HCT116 (cell line): Measurements from ENCODE around the gene ANKRD13D. TPM values are rescaled to one million over a fixed set of nuclear protein-coding genes. Genes with fewer than 3 reads are reported as not detected.

ENCODE experiments used
- ATAC-seq: fragments of 200-7000 bp; cut with Tn5 transposase; 2 replicates; pipeline ENCODE4 v1.9.1; 2020; ENCODE audit warnings: mild to moderate bottlenecking, moderate library complexity
- BruUV-seq: library from RNA; stranded (reverse); fragments of 400-500 nt; replicated peaks from 2 replicates; lab custom pipeline; 2021; lab: Mats Ljungman, UMichigan
- CTCF ChIA-PET: fragments of 300-600 bp; sonication (Branson Sonifier 250); formaldehyde crosslinking; loops from one replicate; lab custom pipeline; 2021; ENCODE audit warnings: antibody characterized with exemption; lab: Charles Lee
- POLR2A ChIA-PET: fragments of 300-600, 350-600 bp; sonication (Branson Sonifier 250); formaldehyde crosslinking; loops from one replicate; lab custom pipeline; 2021; ENCODE audit warnings: antibody characterized with exemption; lab: Charles Lee
- RAD21 ChIA-PET, 2 experiments: fragments of 300-600 bp; sonication (Branson Sonifier 250); formaldehyde crosslinking; loops; one replicate each; lab custom pipeline; 2023; ENCODE audit warnings: low total read pairs in 2 of 2; ENCODE audit not compliant: uncharacterized antibody in 2 of 2, unreplicated experiment in 2 of 2, low non-redundant PET in 1 of 2; lab: Charles Lee
- DNase-seq: peaks from one replicate; pipeline ENCODE4 v3.0.0-alpha.2; 2010; ENCODE audit warnings: low read depth, low spot score
- H2AFZ ChIP-seq: fragments of 200-600 bp; shearing (Covaris generic), sonication (generic); 2 replicates; pipeline ENCODE4 v1.6.1; 2017; ENCODE audit warnings: low read depth, mixed run types, mixed read lengths, antibody characterized with exemption, low read length; ENCODE audit not compliant: poor library complexity, severe bottlenecking
- H3K27ac ChIP-seq: 2 replicates; pipeline ENCODE4 v1.5.1; 2012; ENCODE audit warnings: low read depth, low read length
- H3K27me3 ChIP-seq: fragments of 200-600 bp; sonication (generic); 2 replicates; pipeline ENCODE4 v1.6.1; 2016; ENCODE audit warnings: mixed run types, low read length, mixed read lengths; ENCODE audit not compliant: insufficient read depth
- H3K36me3 ChIP-seq, 2 experiments: fragments of 200-500 bp in 1 of 2; fragments of 200-600 bp in 1 of 2; sonication (Bioruptor generic) in 1 of 2; sonication (generic) in 1 of 2; 2 replicates each; pipeline versions ENCODE4 v1.5.1 to v1.6.1; 2014 to 2016; ENCODE audit warnings: low read length in 2 of 2, inconsistent platforms in 1 of 2, mixed read lengths in 1 of 2, mixed run types in 1 of 2; ENCODE audit not compliant: insufficient read depth in 2 of 2, control insufficient read depth in 1 of 2
- H3K4me1 ChIP-seq, 2 experiments: fragments of 200-600 bp in 1 of 2; sonication (generic) in 1 of 2; 2 replicates each; pipeline versions ENCODE4 v1.5.1 to v1.6.1; 2012 to 2017; ENCODE audit warnings: low read length in 2 of 2, inconsistent platforms in 1 of 2, mild to moderate bottlenecking in 1 of 2, mixed read lengths in 1 of 2, mixed run types in 1 of 2, moderate library complexity in 1 of 2; ENCODE audit not compliant: insufficient read depth in 2 of 2, control insufficient read depth in 1 of 2
- H3K4me2 ChIP-seq: fragments of 200-600 bp; sonication (generic); 2 replicates; pipeline ENCODE4 v1.6.1; 2017; ENCODE audit warnings: mixed run types, low read length, mixed read lengths
- H3K4me3 ChIP-seq, 2 experiments: fragments of 200-600 bp in 1 of 2; sonication (generic) in 1 of 2; replicated peaks in 1 of 2; 2 replicates each; pipeline ENCODE4 v1.5.1; 2011 to 2016; ENCODE audit warnings: low read length in 2 of 2, control low read depth in 1 of 2, low read depth in 1 of 2, mild to moderate bottlenecking in 1 of 2, mixed read lengths in 1 of 2, mixed run types in 1 of 2
- H3K79me2 ChIP-seq: fragments of 200-600 bp; sonication (generic); 2 replicates; pipeline ENCODE4 v1.6.1; 2017; ENCODE audit warnings: mild to moderate bottlenecking, mixed run types, low read length, moderate library complexity, mixed read lengths; ENCODE audit not compliant: insufficient read depth
- H3K9ac ChIP-seq: fragments of 200-600 bp; sonication (generic); 2 replicates; pipeline ENCODE4 v1.6.1; 2016; ENCODE audit warnings: low read length, mixed read lengths
- H3K9me2 ChIP-seq: fragments of 200-600 bp; sonication (generic), shearing (Covaris generic); 2 replicates; pipeline ENCODE4 v1.6.1; 2017; ENCODE audit warnings: mixed run types, mild to moderate bottlenecking, moderate library complexity; ENCODE audit not compliant: insufficient read depth
- H3K9me3 ChIP-seq, 2 experiments: fragments of 200-500 bp in 1 of 2; fragments of 200-600 bp in 1 of 2; sonication (Bioruptor generic) in 1 of 2; sonication (generic) in 1 of 2; 2 replicates each; pipeline ENCODE4 v1.6.1; 2014 to 2017; ENCODE audit warnings: low read length in 2 of 2, mixed read lengths in 2 of 2, inconsistent platforms in 1 of 2, low read depth in 1 of 2, mild to moderate bottlenecking in 1 of 2, mixed run types in 1 of 2, moderate library complexity in 1 of 2; ENCODE audit not compliant: control insufficient read depth in 1 of 2, insufficient read depth in 1 of 2
- H4K20me1 ChIP-seq: fragments of 200-600 bp; sonication (generic), shearing (Covaris generic); 2 replicates; pipeline ENCODE4 v1.6.1; 2017; ENCODE audit warnings: mixed run types, mild to moderate bottlenecking, moderate library complexity; ENCODE audit not compliant: insufficient read depth
- CEBPB ChIP-seq: IDR thresholded peaks from 2 replicates; pipeline ENCODE4 v1.6.1; 2012; ENCODE audit warnings: low read depth
- EZH2 ChIP-seq: fragments of 200-600 bp; sonication (generic); IDR thresholded peaks from 2 replicates; pipeline ENCODE4 v1.6.1; 2017; ENCODE audit warnings: antibody characterized with exemption, mixed run types
- EZH2phosphoT487 ChIP-seq: fragments of 200-600 bp; IDR thresholded peaks from 2 replicates; pipeline ENCODE4 v1.6.1; 2018; ENCODE audit warnings: antibody characterized with exemption, borderline replicate concordance
- FOSL1 ChIP-seq: IDR thresholded peaks from 2 replicates; pipeline ENCODE4 v1.6.1; 2012; ENCODE audit warnings: low read depth
- SP1 ChIP-seq: IDR thresholded peaks from 2 replicates; pipeline ENCODE4 v1.6.1; 2012; ENCODE audit warnings: low read depth
- TCF7L2 ChIP-seq: IDR thresholded peaks from 2 replicates; pipeline ENCODE4 v1.7.0; 2011; ENCODE audit warnings: borderline replicate concordance, inconsistent platforms; ENCODE audit not compliant: insufficient read depth, insufficient read length; ENCODE audit errors: extremely low read depth
- YY1 ChIP-seq: IDR thresholded peaks from 2 replicates; pipeline ENCODE4 v1.6.1; 2011; ENCODE audit warnings: low read length, low read depth, moderate library complexity, mild to moderate bottlenecking; ENCODE audit not compliant: insufficient replicate concordance; ENCODE audit errors: extremely low read depth
- ZNF274 ChIP-seq: fragments of 200-500 bp; sonication (Bioruptor generic); IDR thresholded peaks from 2 replicates; pipeline ENCODE4 v1.6.1; 2014; ENCODE audit warnings: mild to moderate bottlenecking, low read depth, low read length, inconsistent platforms
- intact Hi-C: fragments of 100-400 bp; cut with micrococcal nuclease; formaldehyde crosslinking; loops from 2 replicates; pipeline ENCODE4 v1.10.0; 2022
- total RNA-seq: library from RNA; stranded (reverse); gene quantifications from one replicate; pipeline ENCODE4 v1.2.1, GENCODE V29; 2021; ENCODE audit not compliant: unreplicated experiment
- TF ChIP-seq, protein P1 (sequence below): IDR thresholded peaks from 2 replicates; pipeline ENCODE4 v1.6.1; 2012; ENCODE audit warnings: low read depth
- TF ChIP-seq, protein P2 (sequence below): IDR thresholded peaks from 2 replicates; pipeline ENCODE4 v1.6.1; 2011; ENCODE audit warnings: mild to moderate bottlenecking, low read length, moderate library complexity; ENCODE audit not compliant: insufficient replicate concordance; ENCODE audit errors: extremely low read depth
- TF ChIP-seq, protein P3 (sequence below): IDR thresholded peaks from 2 replicates; pipeline ENCODE4 v1.6.1; 2012
- TF ChIP-seq, protein P4 (sequence below): IDR thresholded peaks from 2 replicates; pipeline ENCODE4 v1.6.1; 2012

The ANKRD13D gene
- total RNA-seq, 1 experiment from 2014 or later, result 61.1 TPM

DNA sequence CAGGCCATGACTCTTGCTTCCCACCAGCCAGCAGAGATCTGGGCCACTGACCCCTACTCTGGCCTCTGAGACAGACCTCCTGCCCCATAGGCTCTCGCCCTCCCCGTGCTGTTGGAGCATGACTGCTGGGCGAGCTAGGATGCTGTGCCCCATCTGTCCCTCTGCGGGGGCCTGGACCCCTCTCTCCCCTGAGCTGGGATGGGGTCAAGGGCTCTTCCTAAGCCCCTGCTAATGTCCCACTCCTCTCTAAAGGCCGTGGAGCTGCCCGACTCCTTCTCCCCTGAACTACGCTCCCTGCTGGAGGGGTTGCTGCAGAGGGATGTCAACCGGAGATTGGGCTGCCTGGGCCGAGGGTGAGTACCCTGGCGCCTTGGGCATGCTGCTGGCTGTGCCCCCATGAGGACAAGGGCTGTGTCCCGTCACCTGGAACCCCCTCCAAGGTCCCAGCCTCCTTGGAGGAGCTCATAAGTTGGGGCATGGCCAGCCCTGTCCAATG, 6.2 kb upstream of the ANKRD13D start:
- TF ChIP-seq EZH2phosphoT487 (no peak), CEBPB (no peak), SP1 (no peak), FOSL1 (no peak), TCF7L2 (no peak)
- TF ChIP-seq, protein P1, sequence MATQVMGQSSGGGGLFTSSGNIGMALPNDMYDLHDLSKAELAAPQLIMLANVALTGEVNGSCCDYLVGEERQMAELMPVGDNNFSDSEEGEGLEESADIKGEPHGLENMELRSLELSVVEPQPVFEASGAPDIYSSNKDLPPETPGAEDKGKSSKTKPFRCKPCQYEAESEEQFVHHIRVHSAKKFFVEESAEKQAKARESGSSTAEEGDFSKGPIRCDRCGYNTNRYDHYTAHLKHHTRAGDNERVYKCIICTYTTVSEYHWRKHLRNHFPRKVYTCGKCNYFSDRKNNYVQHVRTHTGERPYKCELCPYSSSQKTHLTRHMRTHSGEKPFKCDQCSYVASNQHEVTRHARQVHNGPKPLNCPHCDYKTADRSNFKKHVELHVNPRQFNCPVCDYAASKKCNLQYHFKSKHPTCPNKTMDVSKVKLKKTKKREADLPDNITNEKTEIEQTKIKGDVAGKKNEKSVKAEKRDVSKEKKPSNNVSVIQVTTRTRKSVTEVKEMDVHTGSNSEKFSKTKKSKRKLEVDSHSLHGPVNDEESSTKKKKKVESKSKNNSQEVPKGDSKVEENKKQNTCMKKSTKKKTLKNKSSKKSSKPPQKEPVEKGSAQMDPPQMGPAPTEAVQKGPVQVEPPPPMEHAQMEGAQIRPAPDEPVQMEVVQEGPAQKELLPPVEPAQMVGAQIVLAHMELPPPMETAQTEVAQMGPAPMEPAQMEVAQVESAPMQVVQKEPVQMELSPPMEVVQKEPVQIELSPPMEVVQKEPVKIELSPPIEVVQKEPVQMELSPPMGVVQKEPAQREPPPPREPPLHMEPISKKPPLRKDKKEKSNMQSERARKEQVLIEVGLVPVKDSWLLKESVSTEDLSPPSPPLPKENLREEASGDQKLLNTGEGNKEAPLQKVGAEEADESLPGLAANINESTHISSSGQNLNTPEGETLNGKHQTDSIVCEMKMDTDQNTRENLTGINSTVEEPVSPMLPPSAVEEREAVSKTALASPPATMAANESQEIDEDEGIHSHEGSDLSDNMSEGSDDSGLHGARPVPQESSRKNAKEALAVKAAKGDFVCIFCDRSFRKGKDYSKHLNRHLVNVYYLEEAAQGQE, result no peak
- POLR2A ChIA-PET, result no interaction called here
- Histone ChIP-seq H3K9ac (no peak overlapping the region), H3K9me3 (no peaks in the 10 kb centered on the region), H3K27me3 (no peaks in the 10 kb centered on the region), H3K4me3 (no peak overlapping the region), H3K36me3 (peaks cover 27 to 49% of the 10 kb centered on the region in 2 experiments), H4K20me1 (no peaks in the 10 kb centered on the region), H3K9me2 (no peaks in the 10 kb centered on the region), H3K27ac (no peak overlapping the region), H3K4me2 (no peak overlapping the region), H2AFZ (no peak overlapping the region), H3K4me1 (peaks cover 6 to 9% of the 10 kb centered on the region in 2 experiments), H3K79me2 (peaks cover 5% of the 10 kb centered on the region; the same call in 1 of the 2 replicates)
- CTCF ChIA-PET, result no interaction called here
- RAD21 ChIA-PET, result no interaction called here
- no TSS peak for BruUV-seq
- DNase-seq, result no peak
- intact Hi-C loops, result no loop called here
- no peak for ATAC-seq

DNA sequence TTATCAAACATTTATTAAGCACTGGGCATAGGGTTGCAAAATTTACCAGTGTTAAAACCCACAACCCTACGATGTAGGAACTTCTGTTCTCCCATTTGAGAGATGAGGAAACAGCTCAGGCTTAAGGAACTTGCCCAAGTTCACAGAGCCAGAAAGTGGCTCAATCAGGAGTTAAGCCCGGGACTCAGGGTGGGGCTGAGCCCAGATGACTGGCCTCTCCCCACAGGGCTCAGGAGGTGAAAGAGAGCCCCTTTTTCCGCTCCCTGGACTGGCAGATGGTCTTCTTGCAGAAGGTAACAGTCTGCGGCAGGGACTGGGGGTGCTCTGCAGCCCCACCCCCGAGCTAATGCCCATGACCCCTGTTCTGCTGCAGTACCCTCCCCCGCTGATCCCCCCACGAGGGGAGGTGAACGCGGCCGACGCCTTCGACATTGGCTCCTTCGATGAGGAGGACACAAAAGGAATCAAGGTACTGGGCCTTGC, 5.6 kb upstream of the ANKRD13D start:
- intact Hi-C loops, result no loop called here
- ChIA-PET POLR2A (no interaction called here), CTCF (no interaction called here), RAD21 (no interaction called here)
- no peaks in the 10 kb centered on the region for H3K27me3 ChIP-seq
- no peak overlapping the region for H2AFZ ChIP-seq
- H3K4me3 ChIP-seq, result no peak overlapping the region
- peaks cover 8 to 15% of the 10 kb centered on the region in 2 experiments for H3K4me1 ChIP-seq
- H3K9me3 ChIP-seq, result no peaks in the 10 kb centered on the region
- H3K79me2 ChIP-seq, result no peaks in the 10 kb centered on the region; the same call in 1 of the 2 replicates
- no peak overlapping the region for H3K4me2 ChIP-seq
- no peak overlapping the region for H3K9ac ChIP-seq
- DNase-seq (no peak), ATAC-seq (no peak)
- no peaks in the 10 kb centered on the region for H4K20me1 ChIP-seq
- peaks cover 27 to 49% of the 10 kb centered on the region in 2 experiments for H3K36me3 ChIP-seq
- no TSS peak for BruUV-seq
- no peak overlapping the region for H3K27ac ChIP-seq
- no peaks in the 10 kb centered on the region for H3K9me2 ChIP-seq
- TF ChIP-seq, protein P2, sequence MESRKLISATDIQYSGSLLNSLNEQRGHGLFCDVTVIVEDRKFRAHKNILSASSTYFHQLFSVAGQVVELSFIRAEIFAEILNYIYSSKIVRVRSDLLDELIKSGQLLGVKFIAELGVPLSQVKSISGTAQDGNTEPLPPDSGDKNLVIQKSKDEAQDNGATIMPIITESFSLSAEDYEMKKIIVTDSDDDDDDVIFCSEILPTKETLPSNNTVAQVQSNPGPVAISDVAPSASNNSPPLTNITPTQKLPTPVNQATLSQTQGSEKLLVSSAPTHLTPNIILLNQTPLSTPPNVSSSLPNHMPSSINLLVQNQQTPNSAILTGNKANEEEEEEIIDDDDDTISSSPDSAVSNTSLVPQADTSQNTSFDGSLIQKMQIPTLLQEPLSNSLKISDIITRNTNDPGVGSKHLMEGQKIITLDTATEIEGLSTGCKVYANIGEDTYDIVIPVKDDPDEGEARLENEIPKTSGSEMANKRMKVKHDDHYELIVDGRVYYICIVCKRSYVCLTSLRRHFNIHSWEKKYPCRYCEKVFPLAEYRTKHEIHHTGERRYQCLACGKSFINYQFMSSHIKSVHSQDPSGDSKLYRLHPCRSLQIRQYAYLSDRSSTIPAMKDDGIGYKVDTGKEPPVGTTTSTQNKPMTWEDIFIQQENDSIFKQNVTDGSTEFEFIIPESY, result no peak
- TF ChIP-seq CEBPB, result no peak
- TF ChIP-seq ZNF274, result no peak
- TF ChIP-seq, protein P3, sequence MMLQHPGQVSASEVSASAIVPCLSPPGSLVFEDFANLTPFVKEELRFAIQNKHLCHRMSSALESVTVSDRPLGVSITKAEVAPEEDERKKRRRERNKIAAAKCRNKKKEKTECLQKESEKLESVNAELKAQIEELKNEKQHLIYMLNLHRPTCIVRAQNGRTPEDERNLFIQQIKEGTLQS, result no peak
- no peak for TF ChIP-seq YY1
- TF ChIP-seq, protein P4, sequence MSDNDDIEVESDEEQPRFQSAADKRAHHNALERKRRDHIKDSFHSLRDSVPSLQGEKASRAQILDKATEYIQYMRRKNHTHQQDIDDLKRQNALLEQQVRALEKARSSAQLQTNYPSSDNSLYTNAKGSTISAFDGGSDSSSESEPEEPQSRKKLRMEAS, result no peak
- no peak for TF ChIP-seq EZH2
